Measurements from ENCODE around the gene VAMP5. TPM values are rescaled to one million over a fixed set of nuclear protein-coding genes. Genes with fewer than 3 reads are reported as not detected.
A peak's percentile ranks its signal among the peaks of the same experiment; 100 is the strongest.
"Not testable (repeated sequence)": the region's sequence is repeated elsewhere in the genome, so short reads cannot be mapped to it uniquely, and the experiment has no call there.

Gene VAMP5
- total and polyA plus RNA-seq, 10 donors = 58.5 to 129 (median 72.1) TPM

DNA sequence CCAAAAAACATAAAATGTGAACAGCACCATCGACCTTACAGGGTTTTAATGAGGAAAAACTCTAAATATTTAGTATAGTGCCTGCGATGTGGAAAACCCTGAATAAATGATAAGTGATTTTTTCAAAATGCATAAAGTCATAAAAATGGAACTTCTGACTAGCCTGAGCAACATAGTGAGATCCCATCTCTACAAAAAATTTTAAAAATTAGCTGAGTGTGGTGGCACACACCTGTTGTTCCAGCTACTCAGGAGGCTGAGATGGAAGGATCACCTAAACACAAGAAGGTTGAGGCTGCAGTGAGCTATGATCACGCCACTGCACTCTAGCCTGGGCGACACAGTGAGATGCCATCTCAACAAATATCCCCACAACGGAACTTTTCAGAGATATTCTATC lies 27.1 kb upstream of the VAMP5 start:
- TF ChIP-seq, protein P1, sequence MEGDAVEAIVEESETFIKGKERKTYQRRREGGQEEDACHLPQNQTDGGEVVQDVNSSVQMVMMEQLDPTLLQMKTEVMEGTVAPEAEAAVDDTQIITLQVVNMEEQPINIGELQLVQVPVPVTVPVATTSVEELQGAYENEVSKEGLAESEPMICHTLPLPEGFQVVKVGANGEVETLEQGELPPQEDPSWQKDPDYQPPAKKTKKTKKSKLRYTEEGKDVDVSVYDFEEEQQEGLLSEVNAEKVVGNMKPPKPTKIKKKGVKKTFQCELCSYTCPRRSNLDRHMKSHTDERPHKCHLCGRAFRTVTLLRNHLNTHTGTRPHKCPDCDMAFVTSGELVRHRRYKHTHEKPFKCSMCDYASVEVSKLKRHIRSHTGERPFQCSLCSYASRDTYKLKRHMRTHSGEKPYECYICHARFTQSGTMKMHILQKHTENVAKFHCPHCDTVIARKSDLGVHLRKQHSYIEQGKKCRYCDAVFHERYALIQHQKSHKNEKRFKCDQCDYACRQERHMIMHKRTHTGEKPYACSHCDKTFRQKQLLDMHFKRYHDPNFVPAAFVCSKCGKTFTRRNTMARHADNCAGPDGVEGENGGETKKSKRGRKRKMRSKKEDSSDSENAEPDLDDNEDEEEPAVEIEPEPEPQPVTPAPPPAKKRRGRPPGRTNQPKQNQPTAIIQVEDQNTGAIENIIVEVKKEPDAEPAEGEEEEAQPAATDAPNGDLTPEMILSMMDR (IDR thresholded peaks at IDR 0.05 in 8 of 11, conservative IDR thresholded peaks at IDR 0.05 in 3 of 11) = no peak
- TF ChIP-seq POLR2A (IDR thresholded peaks at IDR 0.05) = no peak
- TF ChIP-seq POLR2AphosphoS5 (IDR thresholded peaks at IDR 0.05) = no peak
- 91 to 97% (median 95%) methylated on average over 5 of the region's 5 CpGs for WGBS, 5 donors
- H3K27ac ChIP-seq = no peak overlapping the region
- DNase-seq = no peak
- H3K9me3 ChIP-seq = no peaks in the 10 kb centered on the region
- peaks cover 9 to 37% (median 22%) of the 10 kb centered on the region in 6 donors for H3K4me1 ChIP-seq
- intact Hi-C loops (cut with DNase I; ENCODE audit: low total_unique reads) = no loop called here
- H3K4me3 ChIP-seq = no peak overlapping the region
- peaks cover 0 to 72% (median 38%) of the 10 kb centered on the region in 6 donors for H3K36me3 ChIP-seq
- H3K27me3 ChIP-seq (replicated peaks in 1 of 7) = no peaks in the 10 kb centered on the region

DNA sequence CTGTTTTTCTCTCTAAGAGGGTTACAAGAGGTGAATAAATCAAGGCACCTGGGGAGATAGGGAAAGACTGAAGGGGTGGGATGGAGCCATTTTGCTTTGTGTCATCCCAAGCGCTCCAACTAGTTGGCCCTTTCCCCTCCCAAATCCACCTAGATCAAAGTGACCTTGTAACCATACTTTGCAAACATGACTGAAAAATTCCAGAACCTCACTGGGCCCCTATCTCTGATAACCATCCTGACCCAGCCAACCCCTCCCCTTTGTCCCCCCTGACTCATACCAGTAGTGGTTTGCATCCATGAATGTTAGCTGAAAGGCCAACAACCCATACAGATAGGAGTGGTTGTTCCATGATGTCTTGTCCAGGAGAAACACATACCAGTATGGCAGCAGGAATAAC lies 26.1 kb upstream of the VAMP5 start:
- no peaks in the 10 kb centered on the region for H3K9me3 ChIP-seq
- peaks cover 7 to 37% (median 22%) of the 10 kb centered on the region in 6 donors for H3K4me1 ChIP-seq
- no peaks in the 10 kb centered on the region for H3K27me3 ChIP-seq (replicated peaks in 1 of 7)
- WGBS, 5 donors = 94 to 100% (median 100%) methylated on average over 1 of the region's 1 CpG
- DNase-seq = no peak
- H3K36me3 ChIP-seq = peaks cover 0 to 61% (median 28%) of the 10 kb centered on the region in 6 donors
- H3K27ac ChIP-seq = no peak overlapping the region
- no peak overlapping the region for H3K4me3 ChIP-seq
- TF ChIP-seq POLR2AphosphoS5 (IDR thresholded peaks at IDR 0.05) (no peak), POLR2A (IDR thresholded peaks at IDR 0.05) (no peak)
- TF ChIP-seq, protein P1 (IDR thresholded peaks at IDR 0.05 in 8 of 11, conservative IDR thresholded peaks at IDR 0.05 in 3 of 11) = no peak
- intact Hi-C loops (cut with DNase I; ENCODE audit: low total_unique reads) = no loop called here

DNA sequence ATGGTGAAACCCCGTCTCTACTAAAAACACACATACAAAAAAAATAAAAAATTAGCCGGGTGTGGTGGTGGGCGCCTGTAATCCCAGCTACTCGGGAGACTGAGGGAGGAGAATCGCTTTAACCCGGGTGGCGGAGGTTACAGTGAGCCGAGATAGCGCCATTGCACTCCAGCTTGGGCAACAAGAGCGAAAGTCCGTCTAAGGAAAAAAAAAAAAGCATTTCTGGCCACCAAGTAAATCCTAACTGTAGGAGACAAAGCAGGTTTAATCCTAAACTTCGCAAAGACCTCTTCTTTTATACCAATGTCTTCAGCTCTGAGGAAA lies 23.9 kb upstream of the VAMP5 start:
- WGBS, 5 donors = 83 to 90% (median 87%) methylated on average over 12 of the region's 12 CpGs
- Histone ChIP-seq H3K4me1 (peaks cover 7 to 51% (median 29%) of the 10 kb centered on the region in 6 donors), H3K4me3 (peak overlapping the region in 7 of 8 donors; percentile 53 to 82 (median 72)), H3K27ac (peak overlapping the region in 1 of 8 donors; percentile 92), H3K36me3 (peaks cover 0 to 39% (median 11%) of the 10 kb centered on the region in 6 donors)
- H3K9me3 ChIP-seq; intact Hi-C loops (cut with DNase I; ENCODE audit: low total_unique reads); H3K27me3 ChIP-seq (replicated peaks in 1 of 7): not testable (repeated sequence)
- DNase-seq = peak; percentile 37

DNA sequence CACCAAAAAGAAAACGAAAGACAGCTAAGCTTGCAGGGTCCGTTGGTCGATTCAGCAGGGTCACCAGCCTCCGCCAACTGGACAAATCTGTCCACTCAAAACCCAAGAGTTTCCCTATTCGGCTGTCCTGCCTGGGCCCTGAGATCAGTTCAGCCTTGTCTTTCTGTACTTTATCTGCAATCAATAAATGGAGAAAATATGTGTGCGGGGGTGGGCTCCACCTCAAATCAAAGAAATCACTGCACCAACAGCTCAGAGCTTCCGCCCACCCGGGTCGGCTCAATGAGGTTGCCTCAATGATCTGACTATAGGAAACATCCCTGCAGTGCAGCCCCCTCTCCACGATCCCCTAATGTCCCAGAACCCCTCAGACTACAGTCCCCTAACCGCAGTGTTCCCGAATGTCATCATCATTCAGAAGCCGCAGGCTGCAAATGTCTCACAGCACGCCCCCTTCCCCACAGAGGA lies 23.4 kb upstream of the VAMP5 start:
- Histone ChIP-seq H3K4me3 (peak overlapping the region; percentile 45 to 82 (median 71)), H3K4me1 (peaks cover 7 to 51% (median 29%) of the 10 kb centered on the region in 6 donors), H3K9me3 (no peaks in the 10 kb centered on the region), H3K27me3 (replicated peaks in 1 of 7) (no peaks in the 10 kb centered on the region), H3K27ac (peak overlapping the region; percentile 79 to 94 (median 90)), H3K36me3 (peaks cover 0 to 35% (median 8%) of the 10 kb centered on the region in 6 donors)
- DNase-seq = no peak
- WGBS, 5 donors = 6 to 9% (median 8%) methylated on average over 13 to 14 of the region's 14 CpGs
- intact Hi-C loops (cut with DNase I; ENCODE audit: low total_unique reads) = no loop called here
- TF ChIP-seq, protein P1 (IDR thresholded peaks at IDR 0.05 in 8 of 11, conservative IDR thresholded peaks at IDR 0.05 in 3 of 11) = no peak
- TF ChIP-seq POLR2A (IDR thresholded peaks at IDR 0.05) (no peak), POLR2AphosphoS5 (IDR thresholded peaks at IDR 0.05) (no peak)

Data from spleen (tissue), 11 donors.